ENCODE results near the gene UBE2N.

Gene UBE2N

DNA sequence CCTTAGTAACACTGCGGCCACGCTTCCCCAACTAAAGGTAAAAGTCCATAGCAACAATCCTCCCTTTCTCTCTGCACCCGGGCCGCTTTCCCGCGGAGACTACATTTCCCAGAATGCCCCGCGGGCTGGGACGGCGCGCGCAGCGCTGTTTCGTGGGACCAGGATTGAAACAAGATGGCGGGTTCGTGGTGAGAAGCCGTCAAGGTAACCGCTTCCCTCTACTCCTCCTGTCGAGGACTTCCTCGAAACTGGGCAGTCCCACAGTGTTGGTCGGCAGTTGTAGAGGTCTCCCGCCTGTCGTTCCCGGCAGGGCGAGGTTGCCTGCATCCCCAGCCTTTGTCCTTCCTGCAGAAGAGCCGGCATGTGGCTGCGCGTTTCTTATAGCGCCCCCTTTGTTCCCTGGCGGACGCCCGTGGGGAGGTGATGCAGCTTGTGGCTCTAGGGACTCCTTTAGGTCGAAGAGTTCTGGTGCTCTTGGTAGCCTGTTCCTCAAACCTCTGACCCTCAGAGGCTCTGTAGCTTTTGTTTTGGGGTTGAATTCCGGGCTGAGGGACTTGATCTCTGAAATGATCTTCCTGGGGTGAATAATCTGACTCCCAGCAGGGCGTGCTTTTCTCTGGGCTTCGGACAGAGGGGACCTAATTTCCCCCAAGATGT, 25.7 kb upstream of the UBE2N start, which contains the start of gene MRPL42 (continued):
- peak; percentile 13; the same call in 1 of the 2 replicates for TF ChIP-seq GLIS1 (tag by site-specific recombination; IDR thresholded peaks at IDR 0.05)
- peak; percentile 50 for TF ChIP-seq MZF1 (tag by site-specific recombination; IDR thresholded peaks at IDR 0.05; ENCODE audit: borderline replicate concordance)
- TF ChIP-seq ZNF658 (tag by site-specific recombination; IDR thresholded peaks at IDR 0.05): no peak
- peak; percentile 77 for TF ChIP-seq ZBTB8A (tag by site-specific recombination; IDR thresholded peaks at IDR 0.05)
- TF ChIP-seq SCRT2 (tag by site-specific recombination; IDR thresholded peaks at IDR 0.05): peak; percentile 32; the same call in 1 of the 2 replicates
- no peak for TF ChIP-seq ZNF10 (tag by site-specific recombination; IDR thresholded peaks at IDR 0.05)
- peak; percentile 96 for TF ChIP-seq ZNF501 (tag by site-specific recombination; IDR thresholded peaks at IDR 0.05)
- TF ChIP-seq GFI1B (tag by site-specific recombination; IDR thresholded peaks at IDR 0.05): no peak
- TF ChIP-seq ZNF423 (tag by site-specific recombination; IDR thresholded peaks at IDR 0.05): peak; percentile 20; the same call in 1 of the 2 replicates
- TF ChIP-seq, protein P1, sequence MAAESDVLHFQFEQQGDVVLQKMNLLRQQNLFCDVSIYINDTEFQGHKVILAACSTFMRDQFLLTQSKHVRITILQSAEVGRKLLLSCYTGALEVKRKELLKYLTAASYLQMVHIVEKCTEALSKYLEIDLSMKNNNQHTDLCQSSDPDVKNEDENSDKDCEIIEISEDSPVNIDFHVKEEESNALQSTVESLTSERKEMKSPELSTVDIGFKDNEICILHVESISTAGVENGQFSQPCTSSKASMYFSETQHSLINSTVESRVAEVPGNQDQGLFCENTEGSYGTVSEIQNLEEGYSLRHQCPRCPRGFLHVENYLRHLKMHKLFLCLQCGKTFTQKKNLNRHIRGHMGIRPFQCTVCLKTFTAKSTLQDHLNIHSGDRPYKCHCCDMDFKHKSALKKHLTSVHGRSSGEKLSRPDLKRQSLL (tag by site-specific recombination; IDR thresholded peaks at IDR 0.05): 0 out of 2 replicates have a peak, but pooled peaks have one; percentile 17
- no peak; the same call in 1 of the 2 replicates for TF ChIP-seq GLIS2 (tag by site-specific recombination; IDR thresholded peaks at IDR 0.05)
- TF ChIP-seq KLF8 (tag by site-specific recombination; IDR thresholded peaks at IDR 0.05): 0 out of 2 replicates have a peak, but pooled peaks have one; percentile 30
- peak; percentile 90 for TF ChIP-seq ZNF660 (tag by site-specific recombination; IDR thresholded peaks at IDR 0.05)
- no peak for TF ChIP-seq IKZF3 (tag by site-specific recombination; IDR thresholded peaks at IDR 0.05)
- TF ChIP-seq ZFP69B (tag by site-specific recombination; IDR thresholded peaks at IDR 0.05): peak; percentile 59; the same call in 1 of the 2 replicates
- TF ChIP-seq KLF10 (tag by site-specific recombination; IDR thresholded peaks at IDR 0.05): no peak
- TF ChIP-seq, protein P2, sequence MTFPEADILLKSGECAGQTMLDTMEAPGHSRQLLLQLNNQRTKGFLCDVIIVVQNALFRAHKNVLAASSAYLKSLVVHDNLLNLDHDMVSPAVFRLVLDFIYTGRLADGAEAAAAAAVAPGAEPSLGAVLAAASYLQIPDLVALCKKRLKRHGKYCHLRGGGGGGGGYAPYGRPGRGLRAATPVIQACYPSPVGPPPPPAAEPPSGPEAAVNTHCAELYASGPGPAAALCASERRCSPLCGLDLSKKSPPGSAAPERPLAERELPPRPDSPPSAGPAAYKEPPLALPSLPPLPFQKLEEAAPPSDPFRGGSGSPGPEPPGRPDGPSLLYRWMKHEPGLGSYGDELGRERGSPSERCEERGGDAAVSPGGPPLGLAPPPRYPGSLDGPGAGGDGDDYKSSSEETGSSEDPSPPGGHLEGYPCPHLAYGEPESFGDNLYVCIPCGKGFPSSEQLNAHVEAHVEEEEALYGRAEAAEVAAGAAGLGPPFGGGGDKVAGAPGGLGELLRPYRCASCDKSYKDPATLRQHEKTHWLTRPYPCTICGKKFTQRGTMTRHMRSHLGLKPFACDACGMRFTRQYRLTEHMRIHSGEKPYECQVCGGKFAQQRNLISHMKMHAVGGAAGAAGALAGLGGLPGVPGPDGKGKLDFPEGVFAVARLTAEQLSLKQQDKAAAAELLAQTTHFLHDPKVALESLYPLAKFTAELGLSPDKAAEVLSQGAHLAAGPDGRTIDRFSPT (tag by site-specific recombination; IDR thresholded peaks at IDR 0.05): no peak
- TF ChIP-seq ZXDB (tag by site-specific recombination; IDR thresholded peaks at IDR 0.05): peak; percentile 86
- TF ChIP-seq SP7 (tag by site-specific recombination; IDR thresholded peaks at IDR 0.05): peak; percentile 82
- TF ChIP-seq ZNF2 (tag by site-specific recombination; IDR thresholded peaks at IDR 0.05): peak; percentile 95
- no peak for TF ChIP-seq ZNF654 (tag by site-specific recombination; IDR thresholded peaks at IDR 0.05; ENCODE audit: low read depth)
- 0 out of 2 replicates have a peak, but pooled peaks have one; percentile 20 for TF ChIP-seq GLI4 (tag by site-specific recombination; IDR thresholded peaks at IDR 0.05)
- no peak for TF ChIP-seq ZNF211 (tag by site-specific recombination; IDR thresholded peaks at IDR 0.05; ENCODE audit: low read depth)
- no peak for TF ChIP-seq ZNF473 (tag by site-specific recombination; IDR thresholded peaks at IDR 0.05)
- TF ChIP-seq, protein P3, sequence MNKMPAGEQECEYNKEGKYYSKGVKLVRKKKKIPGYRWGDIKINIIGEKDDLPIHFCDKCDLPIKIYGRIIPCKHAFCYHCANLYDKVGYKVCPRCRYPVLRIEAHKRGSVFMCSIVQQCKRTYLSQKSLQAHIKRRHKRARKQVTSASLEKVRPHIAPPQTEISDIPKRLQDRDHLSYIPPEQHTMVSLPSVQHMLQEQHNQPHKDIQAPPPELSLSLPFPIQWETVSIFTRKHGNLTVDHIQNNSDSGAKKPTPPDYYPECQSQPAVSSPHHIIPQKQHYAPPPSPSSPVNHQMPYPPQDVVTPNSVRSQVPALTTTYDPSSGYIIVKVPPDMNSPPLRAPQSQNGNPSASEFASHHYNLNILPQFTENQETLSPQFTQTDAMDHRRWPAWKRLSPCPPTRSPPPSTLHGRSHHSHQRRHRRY (tag by site-specific recombination; IDR thresholded peaks at IDR 0.05): no peak
- no peak for TF ChIP-seq ZNF112 (tag by site-specific recombination; IDR thresholded peaks at IDR 0.05)
- peak; percentile 92 for TF ChIP-seq ZNF76 (tag by site-specific recombination; IDR thresholded peaks at IDR 0.05; ENCODE audit: borderline replicate concordance, low read depth)
- TF ChIP-seq ZFP41 (tag by site-specific recombination; IDR thresholded peaks at IDR 0.05; ENCODE audit: borderline replicate concordance): no peak
- TF ChIP-seq ZFP37 (tag by site-specific recombination; IDR thresholded peaks at IDR 0.05): peak; percentile 93; the same call in 1 of the 2 replicates
- TF ChIP-seq ZSCAN23 (tag by site-specific recombination; IDR thresholded peaks at IDR 0.05): no peak
- TF ChIP-seq, protein P4, sequence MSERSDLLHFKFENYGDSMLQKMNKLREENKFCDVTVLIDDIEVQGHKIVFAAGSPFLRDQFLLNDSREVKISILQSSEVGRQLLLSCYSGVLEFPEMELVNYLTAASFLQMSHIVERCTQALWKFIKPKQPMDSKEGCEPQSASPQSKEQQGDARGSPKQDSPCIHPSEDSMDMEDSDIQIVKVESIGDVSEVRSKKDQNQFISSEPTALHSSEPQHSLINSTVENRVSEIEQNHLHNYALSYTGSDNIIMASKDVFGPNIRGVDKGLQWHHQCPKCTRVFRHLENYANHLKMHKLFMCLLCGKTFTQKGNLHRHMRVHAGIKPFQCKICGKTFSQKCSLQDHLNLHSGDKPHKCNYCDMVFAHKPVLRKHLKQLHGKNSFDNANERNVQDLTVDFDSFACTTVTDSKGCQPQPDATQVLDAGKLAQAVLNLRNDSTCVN (tag by site-specific recombination; optimal IDR thresholded peaks at IDR 0.05): peak; percentile 73
- TF ChIP-seq ZNF664 (tag by site-specific recombination; IDR thresholded peaks at IDR 0.05): no peak
- no peak for TF ChIP-seq HOXA7 (CRISPR knock-in tag; IDR thresholded peaks at IDR 0.05; ENCODE audit: borderline replicate concordance)
- no peak for TF ChIP-seq ZNF274 (IDR thresholded peaks at IDR 0.05; ENCODE audit: low read length)
- TF ChIP-seq ZNF274 (tag by site-specific recombination; IDR thresholded peaks at IDR 0.05; ENCODE audit: borderline replicate concordance): no peak
- peak; percentile 65; the same call in 1 of the 2 replicates for TF ChIP-seq ZNF843 (tag by site-specific recombination; IDR thresholded peaks at IDR 0.05)

Data from HEK293 (cell line).